ENCODE data around the gene FOXL1. TPM values are rescaled to one million over a fixed set of nuclear protein-coding genes. Genes with fewer than 3 reads are reported as not detected.

Gene FOXL1
- polyA plus RNA-seq, 1 donor = 0.26 TPM

Other genes starting within 250 kb of the FOXL1 start
- gene FOXF1, start 68.0 kb upstream of the FOXL1 start, polyA plus RNA-seq (ENCODE audit: insufficient read length) = not detected
- gene MTHFSD, start 23.3 kb upstream of the FOXL1 start, polyA plus RNA-seq (ENCODE audit: insufficient read length) = 15.9 TPM
- gene FOXC2, start 11.7 kb upstream of the FOXL1 start, polyA plus RNA-seq (ENCODE audit: insufficient read length) = 0.70 TPM

Data from hindlimb muscle (tissue), 1 donor.